ENCODE measurements around the gene TUBB2A. TPM values are rescaled to one million over a fixed set of nuclear protein-coding genes. Genes with fewer than 3 reads are reported as not detected.

TUBB2A gene
- total RNA-seq, 2 experiments from 2014 or later: 0.69 to 1.2 TPM

- Mint-ChIP-seq H3K9me3 (no peaks in the 10 kb centered on the region), H3K4me1 (peaks cover 19% of the 10 kb centered on the region), H3K27ac (no peak overlapping the region), H3K36me3 (ENCODE audit: low read depth) (no peaks in the 10 kb centered on the region), H3K4me3 (no peak overlapping the region), H3K27me3 (no peaks in the 10 kb centered on the region)
- DNase-seq: no peak
- ChIA-PET CTCF (interaction anchor here (1.1 to 1.5 kb wide), 3 partner anchors 15 to 131 kb away, joined by 3 to 10 read pairs (median 3); no protein-coding TSS in a partner anchor), POLR2A (no interaction called here)
Measured at GRCh38 chr6:3120765-3121089, 36.6 kb downstream of the TUBB2A start.

GRCh38 chr6:3119040-3119723 lies 38.2 kb downstream of the TUBB2A start:
- DNase-seq: no peak
- CTCF ChIA-PET: interaction anchor here (0.6 to 1.5 kb wide), 6 partner anchors 10 to 85 kb away, joined by 3 to 10 read pairs (median 3); partner anchors contain the start of gene RIPK1

GRCh38 chr6:3118353-3119039 lies 38.8 kb downstream of the TUBB2A start, which contains the start of gene BPHL:
TSS of gene BPHL (plus strand) at chr6:3118711. CDS start at chr6:3118741, 30 bp downstream.
- CTCF ChIA-PET: interaction anchor here (0.9 kb wide), 1 partner anchor 50 kb away, joined by 3 read pairs; the partner anchor contains the start of gene RIPK1
- H3K4me3 Mint-ChIP-seq: peak within 1 kb of the TSS; percentile 80

More at GRCh38 chr6:3119040-3119723, 38.2 kb downstream of the TUBB2A start:
- H3K36me3 Mint-ChIP-seq (ENCODE audit: low read depth): peaks cover 6% of the 10 kb centered on the region
- H3K27me3 Mint-ChIP-seq: no peaks in the 10 kb centered on the region
- peaks cover 22% of the 10 kb centered on the region for H3K4me1 Mint-ChIP-seq
- POLR2A ChIA-PET: interaction anchor here (0.6 kb wide), 2 partner anchors 117 to 139 kb away, joined by 3 to 8 read pairs; no protein-coding TSS in a partner anchor
- peak overlapping the region; percentile 80 for H3K4me3 Mint-ChIP-seq
- H3K27ac Mint-ChIP-seq: peak overlapping the region; percentile 51
- no peaks in the 10 kb centered on the region for H3K9me3 Mint-ChIP-seq

GRCh38 chr6:3117912-3118352 lies 39.4 kb downstream of the TUBB2A start:
- H3K4me1 Mint-ChIP-seq: peaks cover 26% of the 10 kb centered on the region
- POLR2A ChIA-PET: no interaction called here

More at GRCh38 chr6:3118353-3119039, 38.8 kb downstream of the TUBB2A start, which contains the start of gene BPHL:
- H3K27me3 Mint-ChIP-seq: no peaks in the 10 kb centered on the region
- peaks cover 9% of the 10 kb centered on the region for H3K36me3 Mint-ChIP-seq (ENCODE audit: low read depth)
- POLR2A ChIA-PET: no interaction called here
- peak within 1 kb of the TSS; percentile 86 for H3K27ac Mint-ChIP-seq
- no peaks in the 10 kb centered on the region for H3K9me3 Mint-ChIP-seq
- peak; percentile 99 for DNase-seq
- peaks cover 24% of the 10 kb centered on the region for H3K4me1 Mint-ChIP-seq

GRCh38 chr6:3114377-3114776 lies 43.0 kb downstream of the TUBB2A start:
- Mint-ChIP-seq H3K4me3 (no peak overlapping the region), H3K27me3 (no peaks in the 10 kb centered on the region), H3K27ac (no peak overlapping the region), H3K9me3 (no peaks in the 10 kb centered on the region), H3K4me1 (peaks cover 32% of the 10 kb centered on the region), H3K36me3 (ENCODE audit: low read depth) (peaks cover 39% of the 10 kb centered on the region)
- ChIA-PET POLR2A (no interaction called here), CTCF (no interaction called here)
- DNase-seq: no peak

More at GRCh38 chr6:3117912-3118352, 39.4 kb downstream of the TUBB2A start:
- Mint-ChIP-seq H3K36me3 (ENCODE audit: low read depth) (peaks cover 13% of the 10 kb centered on the region), H3K27ac (peak overlapping the region; percentile 86), H3K27me3 (no peaks in the 10 kb centered on the region), H3K4me3 (peak overlapping the region; percentile 80), H3K9me3 (no peaks in the 10 kb centered on the region)
- CTCF ChIA-PET: interaction anchor here (0.9 to 1.8 kb wide), 2 partner anchors 49 to 139 kb away, joined by 3 read pairs; partner anchors contain the start of gene RIPK1
- no peak for DNase-seq

GRCh38 chr6:3109761-3110160 lies 47.6 kb downstream of the TUBB2A start:
- no peak overlapping the region for H3K27ac Mint-ChIP-seq
- H3K27me3 Mint-ChIP-seq: no peaks in the 10 kb centered on the region
- H3K4me1 Mint-ChIP-seq: peaks cover 16% of the 10 kb centered on the region
- no peak overlapping the region for H3K4me3 Mint-ChIP-seq
- peaks cover 69% of the 10 kb centered on the region for H3K36me3 Mint-ChIP-seq (ENCODE audit: low read depth)
- DNase-seq: no peak
- CTCF ChIA-PET: interaction anchor here (0.7 to 0.9 kb wide), 3 partner anchors 10 to 47 kb away, joined by 3 read pairs; partner anchors contain the start of gene TUBB2A
- H3K9me3 Mint-ChIP-seq: no peaks in the 10 kb centered on the region
- POLR2A ChIA-PET: interaction anchor here (0.6 kb wide), 2 partner anchors 28 to 35 kb away, joined by 4 to 6 read pairs; no protein-coding TSS in a partner anchor

- no peak for DNase-seq
- Mint-ChIP-seq H3K27ac (no peak overlapping the region), H3K36me3 (ENCODE audit: low read depth) (peaks cover 72% of the 10 kb centered on the region), H3K27me3 (no peaks in the 10 kb centered on the region), H3K4me1 (peaks cover 12% of the 10 kb centered on the region), H3K4me3 (no peak overlapping the region), H3K9me3 (no peaks in the 10 kb centered on the region)
- POLR2A ChIA-PET: interaction anchor here (0.6 kb wide), 1 partner anchor 378 kb away, joined by 3 read pairs; no protein-coding TSS in a partner anchor
- CTCF ChIA-PET: interaction anchor here (0.6 to 1.8 kb wide), 7 partner anchors 11 to 263 kb away, joined by 3 to 7 read pairs (median 3); no protein-coding TSS in a partner anchor
Measured at GRCh38 chr6:3108746-3109414, 48.5 kb downstream of the TUBB2A start.

Other genes with a start within 250 kb of the TUBB2A start
- 10 to 100 TPM in 1 of 2 experiments, 1 to 10 TPM in 1; 9.1 to 14.3 TPM for gene SERPINB6, start 186.0 kb downstream of the TUBB2A start, total RNA-seq
- 10 to 100 TPM; 37.5 to 43.2 TPM for gene NQO2, start 157.7 kb downstream of the TUBB2A start, total RNA-seq
- gene RIPK1, start 89.0 kb downstream of the TUBB2A start, total RNA-seq: 10 to 100 TPM; 35.8 to 38.9 TPM
- 1 to 10 TPM; 8.1 to 8.4 TPM for gene BPHL, start 38.8 kb downstream of the TUBB2A start, total RNA-seq
- gene TUBB2B, start 70.1 kb upstream of the TUBB2A start, total RNA-seq: not detected
- 10 to 100 TPM; 21.5 to 24.7 TPM for gene PSMG4, start 101.4 kb upstream of the TUBB2A start, total RNA-seq

All from activated CD4-positive, alpha-beta T cell treated with anti-CD3 and anti-CD28 coated beads, Interleukin-2, amount 10 ng/mL, durations not matched to agents 7 days and 5 days (primary cell).